Endothelial cell of umbilical vein (primary cell): Measurements from ENCODE around the gene MYMX. TPM values are rescaled to one million over a fixed set of nuclear protein-coding genes. Genes with fewer than 3 reads are reported as not detected.

Experiments used
- BruUV-seq: library from RNA; stranded (reverse); fragments of 400-500 nt; replicated peaks from 2 replicates; lab custom pipeline; 2021; lab: Mats Ljungman, UMichigan
- CTCF ChIA-PET: fragments of 300-600, 350-600 bp; sonication (Branson Sonifier 250); formaldehyde crosslinking; loops from one replicate; lab custom pipeline; 2021; ENCODE audit warnings: antibody characterized with exemption, inconsistent platforms; lab: Charles Lee
- POLR2A ChIA-PET: fragments of 300-600, 350-600 bp; sonication (Branson Sonifier 250); formaldehyde crosslinking; loops from one replicate; lab custom pipeline; 2021; ENCODE audit warnings: antibody characterized with exemption, inconsistent platforms; lab: Charles Lee
- DNase-seq: peaks from one replicate; pipeline ENCODE4 v3.0.0-alpha.2; 2011; ENCODE audit warnings: low read depth, low spot score
- FAIRE-seq: peaks from 2 replicates; lab custom pipeline; 2011; peaks lifted over from hg19 to GRCh38; lab: Jason Lieb, UNC
- H2AFZ ChIP-seq: 2 replicates; pipeline ENCODE4 v1.6.0; 2012; ENCODE audit warnings: low read depth, low read length, control low read depth, inconsistent platforms
- H3K27ac ChIP-seq: 2 replicates; pipeline ENCODE4 v1.5.1; 2011; ENCODE audit warnings: low read depth, mild to moderate bottlenecking, control low read depth, low read length, moderate library complexity; ENCODE audit not compliant: insufficient read depth
- H3K27me3 ChIP-seq, 2 experiments: 2 replicates each; pipeline versions ENCODE4 v1.6.0 to v1.6.1; 2011; ENCODE audit warnings: low read length in 2 of 2, mixed read lengths in 1 of 2; ENCODE audit not compliant: control insufficient read depth in 2 of 2, insufficient read depth in 2 of 2
- H3K36me3 ChIP-seq, 2 experiments: 2 replicates in 1 of 2; 3 replicates in 1 of 2; pipeline ENCODE4 v1.5.1; 2011; ENCODE audit warnings: low read length in 2 of 2, mild to moderate bottlenecking in 1 of 2, moderate library complexity in 1 of 2; ENCODE audit not compliant: control insufficient read depth in 2 of 2, insufficient read depth in 2 of 2; ENCODE audit errors: extremely low read depth in 1 of 2
- H3K4me1 ChIP-seq: 3 replicates; pipeline ENCODE4 v1.5.1; 2011; ENCODE audit warnings: mild to moderate bottlenecking, low read length; ENCODE audit not compliant: control insufficient read depth, insufficient read depth; ENCODE audit errors: extremely low read depth
- H3K4me2 ChIP-seq: 2 replicates; pipeline ENCODE4 v1.6.1; 2011; ENCODE audit warnings: low read length, control low read depth, mixed read lengths; ENCODE audit not compliant: insufficient read depth
- H3K4me3 ChIP-seq, 3 experiments: fragments of 200-600 bp in 1 of 3; sonication (generic), shearing (Covaris generic) in 1 of 3; replicated peaks in 1 of 3; 2 replicates each; pipeline ENCODE4 v1.5.1; 2011 to 2016; ENCODE audit warnings: control low read depth in 3 of 3, low read length in 3 of 3, mild to moderate bottlenecking in 2 of 3, inconsistent platforms in 1 of 3, low read depth in 1 of 3, moderate library complexity in 1 of 3; ENCODE audit not compliant: insufficient read depth in 1 of 3
- H3K79me2 ChIP-seq: 2 replicates; pipeline ENCODE4 v1.6.0; 2012; ENCODE audit warnings: low read length, inconsistent platforms; ENCODE audit not compliant: control insufficient read depth, insufficient read depth
- H3K9ac ChIP-seq: replicated peaks from 2 replicates; pipeline ENCODE3; 2011; ENCODE audit warnings: low read length, control low read depth; ENCODE audit not compliant: insufficient read depth; ENCODE audit errors: extremely low read depth
- H3K9me1 ChIP-seq: replicated peaks from 3 replicates; pipeline ENCODE4 v1.6.0; 2011; ENCODE audit warnings: mild to moderate bottlenecking, low read length; ENCODE audit not compliant: control insufficient read depth, insufficient read depth; ENCODE audit errors: extremely low read depth
- H3K9me3 ChIP-seq: replicated peaks from 2 replicates; pipeline ENCODE4 v1.5.1; 2012; ENCODE audit warnings: low read length, inconsistent platforms; ENCODE audit not compliant: control insufficient read depth, insufficient read depth
- H4K20me1 ChIP-seq: replicated peaks from 2 replicates; pipeline ENCODE3; 2011; ENCODE audit warnings: mild to moderate bottlenecking, low read length; ENCODE audit not compliant: control insufficient read depth, insufficient read depth; ENCODE audit errors: extremely low read depth
- CTCF ChIP-seq, 2 donors: IDR thresholded peaks; 1 replicate in 1 of 2; 2 replicates in 1 of 2; pipeline ENCODE4 v1.5.1; 2011; ENCODE audit warnings: low read length in 2 of 2, mild to moderate bottlenecking in 2 of 2, moderate library complexity in 2 of 2, control low read depth in 1 of 2, inconsistent platforms in 1 of 2, low read depth in 1 of 2; ENCODE audit not compliant: insufficient read depth in 1 of 2; ENCODE audit errors: extremely low read depth in 1 of 2
- EZH2 ChIP-seq: IDR thresholded peaks from 2 replicates; pipeline ENCODE4 v1.6.1; 2012; ENCODE audit warnings: borderline replicate concordance, low read depth, mild to moderate bottlenecking, moderate library complexity, low read length, inconsistent platforms; ENCODE audit not compliant: severe bottlenecking
- FOS ChIP-seq: IDR thresholded peaks from 2 replicates; pipeline ENCODE4 v1.6.1; 2011; ENCODE audit warnings: mild to moderate bottlenecking, low read length, moderate library complexity, borderline replicate concordance; ENCODE audit not compliant: insufficient read depth
- GATA2 ChIP-seq: IDR thresholded peaks from 2 replicates; pipeline ENCODE4 v1.7.0; 2011; ENCODE audit warnings: low read depth, mild to moderate bottlenecking, moderate library complexity, mixed read lengths, low read length; ENCODE audit not compliant: insufficient read length, insufficient read depth
- JUN ChIP-seq: IDR thresholded peaks from 2 replicates; pipeline ENCODE4 v1.6.1; 2011; ENCODE audit warnings: borderline replicate concordance, low read depth; ENCODE audit not compliant: insufficient read length, insufficient read depth
- MAX ChIP-seq: IDR thresholded peaks from 2 replicates; pipeline ENCODE4 v1.6.1; 2011; ENCODE audit not compliant: insufficient read depth, insufficient read length
- MYC ChIP-seq: IDR thresholded peaks from one replicate; pipeline ENCODE4 v1.6.1; 2011; ENCODE audit warnings: mild to moderate bottlenecking, low read depth, low read length
- POLR2A ChIP-seq: IDR thresholded peaks from 2 replicates; pipeline ENCODE4 v1.6.1; 2012; ENCODE audit warnings: low read depth, mild to moderate bottlenecking, control low read depth, low read length
- POLR2AphosphoS5 ChIP-seq: IDR thresholded peaks from 2 replicates; pipeline ENCODE4 v1.6.1; 2012; ENCODE audit warnings: low read depth, mild to moderate bottlenecking, control low read depth, low read length, moderate library complexity; ENCODE audit not compliant: insufficient read depth
- dilution Hi-C: fragments of 300-500 bp; cut with MboI; formaldehyde crosslinking; loops from one replicate; pipeline ENCODE4 v1.15.0; 2019; ENCODE audit warnings: low sequenced_read_pairs; ENCODE audit not compliant: extremely low pct_ligation_motif_present
- intact Hi-C: fragments of 100-400 bp; cut with micrococcal nuclease; formaldehyde crosslinking; loops from one replicate; pipeline ENCODE4 v1.10.0; 2022
- polyA plus RNA-seq, 4 experiments: library from polyadenylated mRNA; depleted of rRNA in 3 of 4; stranded (reverse) in 3 of 4; unstranded in 1 of 4; fragments of >200 nt; gene quantifications; 2 replicates each; pipeline versions ENCODE4 v1.2.1 to v1.2.3, GENCODE V29; 2011 to 2012; ENCODE audit warnings: missing spikeins in 1 of 4
- total RNA-seq: library from RNA; stranded (reverse); gene quantifications from 2 replicates; pipeline ENCODE4 v1.2.3, GENCODE V29; 2021

Gene MYMX
- total and polyA plus RNA-seq, 2 donors (not counting 3 experiments of a cell fraction or from before 2014, with no cell fraction given), result 0.18 TPM; not detected in 1

- H3K4me1 ChIP-seq, result peaks cover 33% of the 10 kb centered on the region
- no peak overlapping the region for H3K9ac ChIP-seq
- dilution Hi-C loops (loop anchor here (10.0 kb wide), 1 partner anchor 125 kb away; no protein-coding TSS in a partner anchor), intact Hi-C loops (no loop called here)
- BruUV-seq, result TSS peak; percentile 16
- no peak overlapping the region for H3K27ac ChIP-seq
- DNase-seq (no peak), FAIRE-seq (no peak)
- no peaks in the 10 kb centered on the region for H3K27me3 ChIP-seq
- no peak for TF ChIP-seq MYC
- TF ChIP-seq CTCF (IDR thresholded peaks at IDR 0.05; ENCODE audit: extremely low read depth in 1 of 2, insufficient read depth in 1 of 2, low read depth in 1 of 2, low read length in 2 of 2), result no peak
- TF ChIP-seq EZH2, result no peak
- no peak for TF ChIP-seq MAX
- TF ChIP-seq JUN, result no peak
- TF ChIP-seq GATA2, result no peak
- no peak for TF ChIP-seq POLR2AphosphoS5
- TF ChIP-seq POLR2A, result no peak
- TF ChIP-seq FOS, result no peak
- no peak overlapping the region for H2AFZ ChIP-seq
- H3K36me3 ChIP-seq, result peaks cover 8 to 33% of the 10 kb centered on the region in 2 experiments
- no peaks in the 10 kb centered on the region for H3K9me3 ChIP-seq
- ChIA-PET POLR2A (interaction anchor here (1.2 kb wide), 1 partner anchor 8 kb away, joined by 3 read pairs; no protein-coding TSS in a partner anchor), CTCF (interaction anchor here (1.5 to 2.2 kb wide), 2 partner anchors 13 to 56 kb away, joined by 4 to 11 read pairs; no protein-coding TSS in a partner anchor)
- peaks cover 58% of the 10 kb centered on the region for H3K79me2 ChIP-seq
- H3K4me3 ChIP-seq, result no peak overlapping the region
- H4K20me1 ChIP-seq, result no peaks in the 10 kb centered on the region
- no peak overlapping the region for H3K4me2 ChIP-seq
- H3K9me1 ChIP-seq, result no peaks in the 10 kb centered on the region
Observed at GRCh38 chr6:44229376-44230033, 12.8 kb downstream of the MYMX start.
